DND-41 (cell line): ENCODE data around the gene RAB9B.

Experiments
- EZH2 ChIP-seq: IDR thresholded peaks from 3 replicates; pipeline ENCODE4 v1.6.1; 2012; ENCODE audit warnings: borderline replicate concordance, low read depth, mild to moderate bottlenecking, moderate library complexity, low read length, inconsistent platforms; ENCODE audit not compliant: severe bottlenecking
- TF ChIP-seq, protein P1 (sequence below): IDR thresholded peaks from 2 replicates; pipeline ENCODE4 v1.5.1; 2012; ENCODE audit warnings: borderline replicate concordance, low read length, moderate library complexity, mild to moderate bottlenecking; ENCODE audit not compliant: poor library complexity, severe bottlenecking; ENCODE audit errors: extremely low read depth

DNA sequence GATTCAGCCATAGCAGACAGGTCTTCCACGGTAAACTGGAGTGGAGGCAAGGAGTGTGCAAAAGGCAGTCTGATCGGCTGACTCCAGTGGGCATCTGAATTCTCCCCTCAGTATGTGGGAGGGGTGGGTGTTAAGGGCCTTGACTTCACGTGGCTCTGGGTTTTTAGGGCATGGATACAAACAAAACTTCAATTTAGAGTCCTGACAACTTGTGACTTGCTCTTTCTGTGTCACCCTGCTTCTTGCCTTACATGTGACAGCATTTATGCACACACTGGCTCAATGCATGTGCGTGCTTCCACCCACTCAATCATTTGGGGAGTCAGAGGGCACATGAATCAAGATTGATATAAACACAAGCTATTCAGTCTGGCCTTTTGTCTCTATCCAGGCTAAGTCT lies 37.9 kb downstream of the RAB9B start:
- TF ChIP-seq, protein P1, sequence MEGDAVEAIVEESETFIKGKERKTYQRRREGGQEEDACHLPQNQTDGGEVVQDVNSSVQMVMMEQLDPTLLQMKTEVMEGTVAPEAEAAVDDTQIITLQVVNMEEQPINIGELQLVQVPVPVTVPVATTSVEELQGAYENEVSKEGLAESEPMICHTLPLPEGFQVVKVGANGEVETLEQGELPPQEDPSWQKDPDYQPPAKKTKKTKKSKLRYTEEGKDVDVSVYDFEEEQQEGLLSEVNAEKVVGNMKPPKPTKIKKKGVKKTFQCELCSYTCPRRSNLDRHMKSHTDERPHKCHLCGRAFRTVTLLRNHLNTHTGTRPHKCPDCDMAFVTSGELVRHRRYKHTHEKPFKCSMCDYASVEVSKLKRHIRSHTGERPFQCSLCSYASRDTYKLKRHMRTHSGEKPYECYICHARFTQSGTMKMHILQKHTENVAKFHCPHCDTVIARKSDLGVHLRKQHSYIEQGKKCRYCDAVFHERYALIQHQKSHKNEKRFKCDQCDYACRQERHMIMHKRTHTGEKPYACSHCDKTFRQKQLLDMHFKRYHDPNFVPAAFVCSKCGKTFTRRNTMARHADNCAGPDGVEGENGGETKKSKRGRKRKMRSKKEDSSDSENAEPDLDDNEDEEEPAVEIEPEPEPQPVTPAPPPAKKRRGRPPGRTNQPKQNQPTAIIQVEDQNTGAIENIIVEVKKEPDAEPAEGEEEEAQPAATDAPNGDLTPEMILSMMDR = no peak
- TF ChIP-seq EZH2 = no peak
